ENCODE results near the gene KLHL24. TPM values are rescaled to one million over a fixed set of nuclear protein-coding genes. Genes with fewer than 3 reads are reported as not detected.

The KLHL24 gene
- total and polyA plus RNA-seq, 2 of the 4 experiments (the other 2 are of a cell fraction): 5.7 to 25.6 TPM

- Histone ChIP-seq H2BK20ac (ENCODE audit: low read depth, low read length) (no peak overlapping the region), H4K91ac (ENCODE audit: insufficient read depth, low read depth, low read length) (no peak overlapping the region), H3K27me3 (ENCODE audit: control insufficient read depth, insufficient read depth, low read length) (no peaks in the 10 kb centered on the region), H3K18ac (ENCODE audit: low read depth, low read length) (peak overlapping the region; percentile 17; the same call in 1 of the 2 replicates), H3K4me2 (ENCODE audit: low read depth, low read length) (peak overlapping the region; percentile 80), H3K14ac (replicated peaks; ENCODE audit: low read depth, low read length) (peak overlapping the region; percentile 58), H4K20me1 (ENCODE audit: insufficient read depth, low read length) (peaks cover 50% of the 10 kb centered on the region), H2BK120ac (ENCODE audit: low read depth, low read length) (no peak overlapping the region), H3K9ac (ENCODE audit: low read depth, low read length) (peak overlapping the region; percentile 98), H3K4me3 (ENCODE audit: insufficient read depth, low read depth, low read length) (peak overlapping the region; percentile 99), H2AFZ (replicated peaks; ENCODE audit: low read length, poor library complexity) (no peak overlapping the region), H3K4me1 (ENCODE audit: control insufficient read depth, insufficient read depth, low read length) (peaks cover 2% of the 10 kb centered on the region), H2AK9ac (replicated peaks; ENCODE audit: low read depth, low read length, poor library complexity) (peak overlapping the region; percentile 60), H3K79me1 (ENCODE audit: low read depth in 1 of 2, low read length in 2 of 2) (peaks cover 5 to 44% of the 10 kb centered on the region in 2 experiments; a peak in 3 of 4 replicates), H3K36me3 (ENCODE audit: control insufficient read depth, insufficient read depth, low read length) (peaks cover 3% of the 10 kb centered on the region; the same call in 1 of the 2 replicates), H4K8ac (ENCODE audit: low read depth in 2 of 2, low read length in 2 of 2) (peak overlapping the region in 1 of 2 experiments; percentile 84; a peak in 2 of 4 replicates), H3K9me1 (ENCODE audit: insufficient read depth, low read length) (peaks cover 4% of the 10 kb centered on the region), H3K27ac (ENCODE audit: insufficient read depth, low read length) (peak overlapping the region; percentile 96), H3K9me3 (ENCODE audit: control insufficient read depth, insufficient read depth, low read length) (no peaks in the 10 kb centered on the region), H3K56ac (ENCODE audit: extremely low read depth, insufficient read depth, low read length) (peak overlapping the region; percentile 81; the same call in 1 of the 2 replicates), H2AK5ac (ENCODE audit: low read depth, low read length) (no peak overlapping the region), H3K23ac (ENCODE audit: low read depth, low read length) (peak overlapping the region; percentile 68), H3K4ac (ENCODE audit: low read depth, low read length) (peak overlapping the region; percentile 88; the same call in 1 of the 2 replicates), H2BK15ac (ENCODE audit: low read depth, low read length) (no peak overlapping the region), H2BK5ac (ENCODE audit: low read depth, low read length, poor library complexity, severe bottlenecking) (peak overlapping the region; percentile 97), H4K5ac (ENCODE audit: low read depth, low read length) (no peak overlapping the region; the same call in 1 of the 2 replicates)
- TF ChIP-seq RFX5 (IDR thresholded peaks at IDR 0.05; ENCODE audit: low read depth, low read length) (no peak), RCOR1 (IDR thresholded peaks at IDR 0.05; ENCODE audit: insufficient replicate concordance, low read length) (no peak), CHD1 (IDR thresholded peaks at IDR 0.05; ENCODE audit: low read depth, low read length) (no peak), POLR2A (IDR thresholded peaks at IDR 0.05; ENCODE audit: low read depth, low read length) (no peak), NFE2L2 (IDR thresholded peaks at IDR 0.05; ENCODE audit: low read depth, low read length) (no peak), CEBPB (IDR thresholded peaks at IDR 0.05; ENCODE audit: low read depth, low read length) (no peak), MAZ (IDR thresholded peaks at IDR 0.05; ENCODE audit: borderline replicate concordance, low read depth, low read length) (no peak), FOS (IDR thresholded peaks at IDR 0.05; ENCODE audit: low read depth, low read length) (no peak), RAD21 (IDR thresholded peaks at IDR 0.05; ENCODE audit: low read length) (no peak), MXI1 (IDR thresholded peaks at IDR 0.05; ENCODE audit: borderline replicate concordance, low read depth, low read length) (no peak), ELK1 (IDR thresholded peaks at IDR 0.05; ENCODE audit: borderline replicate concordance, low read depth, low read length) (no peak), USF2 (IDR thresholded peaks at IDR 0.05; ENCODE audit: low read depth, low read length) (no peak), SMC3 (IDR thresholded peaks at IDR 0.05; ENCODE audit: low read depth, low read length) (no peak), CTCF (conservative IDR thresholded peaks at IDR 0.05; ENCODE audit: low read depth, low read length) (no peak), BHLHE40 (IDR thresholded peaks at IDR 0.05; ENCODE audit: low read depth, low read length) (no peak), MAFK (IDR thresholded peaks at IDR 0.05; ENCODE audit: low read depth, low read length) (no peak)
- dilution Hi-C loops (cut with HindIII; ENCODE audit: low sequenced_read_pairs, unreplicated experiment) (no loop called here), in situ Hi-C loops (cut with MboI; ENCODE audit: low sequenced_read_pairs) (no loop called here), intact Hi-C loops (cut with micrococcal nuclease) (loop anchor here (2.0 kb wide), 2 partner anchors 34 to 64 kb away; partner anchors contain the start of gene KLHL24)
- ChIA-PET POLR2A (ENCODE audit: unreplicated experiment) (no interaction called here), CTCF (no interaction called here)
- WGBS, 2 experiments (ENCODE audit: extremely low coverage in 2 of 2, insufficient read length in 1 of 2): 5% methylated on average over 4 of the region's 9 CpGs; no CpG with 5 or more reads in 1 of the 2 experiments
- DNase-seq: peak; percentile 33
- BruUV-seq (replicated peaks): no TSS peak
- ATAC-seq (ENCODE audit: low read depth): peak; percentile 27
These were observed 63.3 kb downstream of the KLHL24 start for GRCh38 chr3:183698756-183699155.
